Panc1 (cell line): ENCODE results near the gene GPD2.

Experiments used
- POLR2AphosphoS5 ChIP-seq: IDR thresholded peaks from 2 replicates; pipeline ENCODE4 v1.6.1; 2012; ENCODE audit warnings: mild to moderate bottlenecking, low read depth, low read length, moderate library complexity
- SIN3A ChIP-seq: IDR thresholded peaks from 2 replicates; pipeline ENCODE4 v1.6.1; 2012; ENCODE audit warnings: low read depth, mild to moderate bottlenecking, low read length, moderate library complexity, borderline replicate concordance; ENCODE audit not compliant: insufficient read depth
- TCF7L2 ChIP-seq: IDR thresholded peaks from 2 replicates; pipeline ENCODE4 v1.6.1; 2011; ENCODE audit warnings: mild to moderate bottlenecking, low read depth, low read length, inconsistent platforms
- TF ChIP-seq, protein P1 (sequence below): fragments of 450-650 bp; IDR thresholded peaks from 2 replicates; pipeline ENCODE4 v1.5.1; 2017; ENCODE audit warnings: mild to moderate bottlenecking
- TF ChIP-seq, protein P2 (sequence below), 2 experiments: IDR thresholded peaks; 2 replicates each; pipeline ENCODE4 v1.6.1; 2011 to 2012; ENCODE audit warnings: low read depth in 2 of 2, control low read depth in 1 of 2, low read length in 1 of 2, mild to moderate bottlenecking in 1 of 2, moderate library complexity in 1 of 2; ENCODE audit not compliant: insufficient read depth in 1 of 2

DNA sequence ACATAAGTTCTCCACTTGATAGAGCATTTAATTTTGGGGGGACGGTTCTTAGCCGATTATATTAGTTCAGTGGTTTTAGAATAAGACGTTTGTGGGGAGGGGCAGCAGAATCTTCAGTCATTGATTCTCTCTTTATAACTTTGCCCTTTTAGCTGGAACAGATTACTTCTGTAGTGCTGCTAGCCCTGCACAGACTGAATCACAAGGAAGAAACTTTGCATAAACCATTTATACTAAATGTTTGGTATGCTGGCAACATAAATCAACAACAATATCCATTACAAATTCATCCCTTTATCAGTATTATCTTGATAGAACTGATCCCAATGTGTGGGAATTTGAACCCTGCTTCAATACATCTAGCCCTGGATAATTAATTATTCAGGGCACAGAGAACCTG, 112.2 kb downstream of the GPD2 start:
- TF ChIP-seq, protein P1, sequence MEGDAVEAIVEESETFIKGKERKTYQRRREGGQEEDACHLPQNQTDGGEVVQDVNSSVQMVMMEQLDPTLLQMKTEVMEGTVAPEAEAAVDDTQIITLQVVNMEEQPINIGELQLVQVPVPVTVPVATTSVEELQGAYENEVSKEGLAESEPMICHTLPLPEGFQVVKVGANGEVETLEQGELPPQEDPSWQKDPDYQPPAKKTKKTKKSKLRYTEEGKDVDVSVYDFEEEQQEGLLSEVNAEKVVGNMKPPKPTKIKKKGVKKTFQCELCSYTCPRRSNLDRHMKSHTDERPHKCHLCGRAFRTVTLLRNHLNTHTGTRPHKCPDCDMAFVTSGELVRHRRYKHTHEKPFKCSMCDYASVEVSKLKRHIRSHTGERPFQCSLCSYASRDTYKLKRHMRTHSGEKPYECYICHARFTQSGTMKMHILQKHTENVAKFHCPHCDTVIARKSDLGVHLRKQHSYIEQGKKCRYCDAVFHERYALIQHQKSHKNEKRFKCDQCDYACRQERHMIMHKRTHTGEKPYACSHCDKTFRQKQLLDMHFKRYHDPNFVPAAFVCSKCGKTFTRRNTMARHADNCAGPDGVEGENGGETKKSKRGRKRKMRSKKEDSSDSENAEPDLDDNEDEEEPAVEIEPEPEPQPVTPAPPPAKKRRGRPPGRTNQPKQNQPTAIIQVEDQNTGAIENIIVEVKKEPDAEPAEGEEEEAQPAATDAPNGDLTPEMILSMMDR, result no peak
- TF ChIP-seq TCF7L2 (no peak), POLR2AphosphoS5 (no peak), SIN3A (no peak)
- TF ChIP-seq, protein P2, sequence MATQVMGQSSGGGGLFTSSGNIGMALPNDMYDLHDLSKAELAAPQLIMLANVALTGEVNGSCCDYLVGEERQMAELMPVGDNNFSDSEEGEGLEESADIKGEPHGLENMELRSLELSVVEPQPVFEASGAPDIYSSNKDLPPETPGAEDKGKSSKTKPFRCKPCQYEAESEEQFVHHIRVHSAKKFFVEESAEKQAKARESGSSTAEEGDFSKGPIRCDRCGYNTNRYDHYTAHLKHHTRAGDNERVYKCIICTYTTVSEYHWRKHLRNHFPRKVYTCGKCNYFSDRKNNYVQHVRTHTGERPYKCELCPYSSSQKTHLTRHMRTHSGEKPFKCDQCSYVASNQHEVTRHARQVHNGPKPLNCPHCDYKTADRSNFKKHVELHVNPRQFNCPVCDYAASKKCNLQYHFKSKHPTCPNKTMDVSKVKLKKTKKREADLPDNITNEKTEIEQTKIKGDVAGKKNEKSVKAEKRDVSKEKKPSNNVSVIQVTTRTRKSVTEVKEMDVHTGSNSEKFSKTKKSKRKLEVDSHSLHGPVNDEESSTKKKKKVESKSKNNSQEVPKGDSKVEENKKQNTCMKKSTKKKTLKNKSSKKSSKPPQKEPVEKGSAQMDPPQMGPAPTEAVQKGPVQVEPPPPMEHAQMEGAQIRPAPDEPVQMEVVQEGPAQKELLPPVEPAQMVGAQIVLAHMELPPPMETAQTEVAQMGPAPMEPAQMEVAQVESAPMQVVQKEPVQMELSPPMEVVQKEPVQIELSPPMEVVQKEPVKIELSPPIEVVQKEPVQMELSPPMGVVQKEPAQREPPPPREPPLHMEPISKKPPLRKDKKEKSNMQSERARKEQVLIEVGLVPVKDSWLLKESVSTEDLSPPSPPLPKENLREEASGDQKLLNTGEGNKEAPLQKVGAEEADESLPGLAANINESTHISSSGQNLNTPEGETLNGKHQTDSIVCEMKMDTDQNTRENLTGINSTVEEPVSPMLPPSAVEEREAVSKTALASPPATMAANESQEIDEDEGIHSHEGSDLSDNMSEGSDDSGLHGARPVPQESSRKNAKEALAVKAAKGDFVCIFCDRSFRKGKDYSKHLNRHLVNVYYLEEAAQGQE (IDR thresholded peaks at IDR 0.05; ENCODE audit: insufficient read depth in 1 of 2, low read depth in 2 of 2, low read length in 1 of 2), result no peak
